Karpas-422 (cell line): Measurements from ENCODE around the gene SLC7A11. TPM values are rescaled to one million over a fixed set of nuclear protein-coding genes. Genes with fewer than 3 reads are reported as not detected.
A peak's percentile ranks its signal among the peaks of the same experiment; 100 is the strongest.
"Not testable (repeated sequence)": the region's sequence is repeated elsewhere in the genome, so short reads cannot be mapped to it uniquely, and the experiment has no call there.

ENCODE experiments used
- DNase-seq: peaks from one replicate; pipeline ENCODE4 v3.0.0-alpha.2; 2015
- H2AFZ ChIP-seq: fragments of 200-600 bp; sonication (generic); 2 replicates; pipeline ENCODE4 v1.6.1; 2014; ENCODE audit warnings: antibody characterized with exemption, low read length, mixed read lengths
- H3K27ac ChIP-seq: fragments of 200-600 bp; sonication (generic); 2 replicates; pipeline ENCODE4 v1.5.1; 2014; ENCODE audit warnings: mild to moderate bottlenecking, low read length, moderate library complexity
- H3K27me3 ChIP-seq: fragments of 200-600 bp; sonication (generic); 2 replicates; pipeline ENCODE4 v1.6.1; 2014; ENCODE audit warnings: low read length, mixed read lengths
- H3K36me3 ChIP-seq: fragments of 200-600 bp; sonication (generic); 2 replicates; pipeline ENCODE4 v1.6.1; 2014; ENCODE audit warnings: low read length, mixed read lengths; ENCODE audit not compliant: insufficient read depth
- H3K4me1 ChIP-seq: fragments of 200-600 bp; sonication (generic); 2 replicates; pipeline ENCODE4 v1.6.1; 2014; ENCODE audit warnings: mild to moderate bottlenecking, low read length, mixed read lengths
- H3K4me2 ChIP-seq: fragments of 200-600 bp; sonication (generic); 2 replicates; pipeline ENCODE4 v1.6.1; 2014; ENCODE audit warnings: low read length, low read depth, mild to moderate bottlenecking; ENCODE audit not compliant: poor library complexity, severe bottlenecking
- H3K4me3 ChIP-seq: fragments of 200-600 bp; sonication (generic); 2 replicates; pipeline ENCODE4 v1.5.1; 2014; ENCODE audit warnings: mild to moderate bottlenecking, antibody characterized with exemption, low read length, mixed read lengths
- H3K79me2 ChIP-seq: fragments of 200-600 bp; sonication (generic); 2 replicates; pipeline ENCODE4 v1.6.1; 2014; ENCODE audit warnings: mild to moderate bottlenecking, low read length, mixed read lengths
- H3K9ac ChIP-seq: fragments of 200-600 bp; sonication (generic); 2 replicates; pipeline ENCODE4 v1.6.0; 2014; ENCODE audit warnings: low read length
- H3K9me2 ChIP-seq: fragments of 200-600 bp; sonication (generic), shearing (Covaris generic); replicated peaks from 2 replicates; pipeline ENCODE4 v1.6.0; 2014; ENCODE audit warnings: mild to moderate bottlenecking, low read length, moderate library complexity; ENCODE audit not compliant: insufficient read depth
- H3K9me3 ChIP-seq: fragments of 300-700, 200-600 bp; sonication (generic); 2 replicates; pipeline ENCODE4 v1.6.1; 2014; ENCODE audit warnings: low read length, mixed read lengths
- H4K20me1 ChIP-seq: fragments of 200-600 bp; sonication (generic); 2 replicates; pipeline ENCODE4 v1.6.1; 2014; ENCODE audit warnings: mild to moderate bottlenecking, antibody characterized with exemption, low read length, low read depth; ENCODE audit not compliant: insufficient read depth
- total RNA-seq: library from RNA; depleted of rRNA; stranded (reverse); fragments of >200 nt; shearing (Covaris generic); gene quantifications from 2 replicates; pipeline ENCODE4 v1.2.3, GENCODE V29; 2014; ENCODE audit warnings: low replicate concordance

SLC7A11 gene
- total RNA-seq, 1 experiment from 2014 or later, result 24.0 TPM

DNA sequence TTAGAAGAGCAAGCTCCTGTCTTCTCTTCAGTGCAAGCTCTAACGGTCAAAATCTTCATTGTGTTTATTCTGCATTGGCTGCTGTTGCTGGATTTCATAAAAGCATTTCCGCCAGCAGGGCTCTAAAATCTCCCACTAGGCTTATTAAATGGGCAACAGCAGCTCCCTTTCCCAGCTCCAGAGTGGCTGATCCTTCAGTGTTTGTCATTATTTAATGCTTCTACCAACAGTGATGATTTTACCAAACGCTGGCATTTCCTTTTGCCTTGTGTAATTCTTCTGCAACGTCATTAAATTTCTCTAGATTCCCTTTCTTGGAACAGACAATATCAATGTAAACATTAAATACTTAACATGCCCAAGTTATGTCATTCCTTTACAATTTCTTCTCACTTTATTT, 20.1 kb downstream of the SLC7A11 start:
- Histone ChIP-seq H3K9ac (no peak overlapping the region), H3K27me3 (no peaks in the 10 kb centered on the region), H3K4me1 (peaks cover 63% of the 10 kb centered on the region), H3K79me2 (peaks cover 12% of the 10 kb centered on the region; the same call in 1 of the 2 replicates), H3K27ac (peak overlapping the region; percentile 84; the same call in 1 of the 2 replicates), H4K20me1 (no peaks in the 10 kb centered on the region), H2AFZ (no peak overlapping the region), H3K36me3 (peaks cover 16% of the 10 kb centered on the region), H3K4me3 (no peak overlapping the region), H3K4me2 (peak overlapping the region; percentile 70), H3K9me2 (no peaks in the 10 kb centered on the region), H3K9me3 (no peaks in the 10 kb centered on the region)
- no peak for DNase-seq

GRCh38 chr4:138218976-138219375, 23.2 kb downstream of the SLC7A11 start:
- peaks cover 23% of the 10 kb centered on the region for H3K36me3 ChIP-seq
- peaks cover 41% of the 10 kb centered on the region for H3K4me1 ChIP-seq
- no peaks in the 10 kb centered on the region for H3K9me3 ChIP-seq
- DNase-seq, result no peak
- no peak overlapping the region for H3K4me2 ChIP-seq
- no peaks in the 10 kb centered on the region for H3K27me3 ChIP-seq
- H3K9me2 ChIP-seq, result no peaks in the 10 kb centered on the region
- H2AFZ ChIP-seq, result no peak overlapping the region
- H3K27ac ChIP-seq, result no peak overlapping the region
- H3K4me3 ChIP-seq, result no peak overlapping the region
- H3K9ac ChIP-seq, result no peak overlapping the region
- no peaks in the 10 kb centered on the region for H4K20me1 ChIP-seq
- H3K79me2 ChIP-seq, result peaks cover 21% of the 10 kb centered on the region; the same call in 1 of the 2 replicates

- H3K36me3 ChIP-seq, result peaks cover 32% of the 10 kb centered on the region
- H3K9me2 ChIP-seq, result no peaks in the 10 kb centered on the region
- peaks cover 27% of the 10 kb centered on the region for H3K4me1 ChIP-seq
- H3K79me2 ChIP-seq, result peaks cover 18% of the 10 kb centered on the region; the same call in 1 of the 2 replicates
- no peak overlapping the region for H3K4me3 ChIP-seq
- H3K9me3 ChIP-seq, result no peaks in the 10 kb centered on the region
- no peak overlapping the region for H3K27ac ChIP-seq
- no peak overlapping the region for H3K4me2 ChIP-seq
- H3K27me3 ChIP-seq, result no peaks in the 10 kb centered on the region
- no peak overlapping the region for H2AFZ ChIP-seq
- H4K20me1 ChIP-seq, result no peaks in the 10 kb centered on the region
- no peak overlapping the region for H3K9ac ChIP-seq
- DNase-seq, result no peak
Measured at GRCh38 chr4:138217567-138217966, 24.6 kb downstream of the SLC7A11 start.

DNA sequence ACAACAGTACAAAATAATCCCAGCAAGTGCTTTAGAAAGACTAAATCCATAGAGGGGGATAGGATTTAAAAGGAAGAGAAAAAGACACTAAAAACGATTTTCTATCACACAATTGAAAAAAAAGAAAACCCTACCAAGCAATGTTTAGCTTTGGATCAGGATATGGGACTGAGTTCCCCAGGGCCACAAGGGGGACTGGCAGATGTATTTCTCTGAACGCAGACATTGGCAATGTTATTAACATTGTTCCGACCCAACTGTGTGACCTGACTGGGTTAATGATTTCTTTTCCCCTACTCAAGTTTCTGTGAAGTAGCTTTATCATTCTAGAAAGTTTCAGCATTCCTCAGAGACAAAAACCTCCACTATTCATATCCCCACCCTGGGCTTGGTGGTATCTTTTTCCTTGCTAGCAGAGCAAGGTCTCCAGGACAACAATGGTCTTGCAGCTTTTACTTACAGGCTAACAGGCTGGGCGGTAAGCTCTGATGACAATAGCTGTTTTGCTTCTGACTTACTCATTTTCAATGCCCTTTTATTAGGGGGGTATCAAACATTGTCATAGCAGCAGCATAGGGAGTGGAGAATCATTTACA, 25.8 kb downstream of the SLC7A11 start:
- Histone ChIP-seq H3K9me2 (no peaks in the 10 kb centered on the region), H3K9me3 (no peaks in the 10 kb centered on the region), H3K27ac (no peak overlapping the region), H3K9ac (no peak overlapping the region), H3K79me2 (peaks cover 9% of the 10 kb centered on the region; the same call in 1 of the 2 replicates), H3K36me3 (peaks cover 42% of the 10 kb centered on the region), H3K4me1 (peaks cover 15% of the 10 kb centered on the region), H3K4me3 (no peak overlapping the region), H2AFZ (no peak overlapping the region), H4K20me1 (no peaks in the 10 kb centered on the region), H3K4me2 (no peak overlapping the region), H3K27me3 (no peaks in the 10 kb centered on the region)
- DNase-seq, result no peak

GRCh38 chr4:138210576-138210975, 31.6 kb downstream of the SLC7A11 start:
- H4K20me1 ChIP-seq, H2AFZ ChIP-seq, H3K27ac ChIP-seq, DNase-seq, H3K4me2 ChIP-seq, H3K27me3 ChIP-seq, H3K9me3 ChIP-seq, H3K9me2 ChIP-seq, H3K9ac ChIP-seq, H3K4me3 ChIP-seq: not testable (repeated sequence)
- Histone ChIP-seq H3K4me1 (peaks cover 22% of the 10 kb centered on the region), H3K36me3 (peaks cover 37% of the 10 kb centered on the region), H3K79me2 (peaks cover 28% of the 10 kb centered on the region; the same call in 1 of the 2 replicates)

- Histone ChIP-seq H3K4me1 (peaks cover 20% of the 10 kb centered on the region), H3K4me2 (no peak overlapping the region), H2AFZ (no peak overlapping the region), H3K9me2 (no peaks in the 10 kb centered on the region), H3K79me2 (peaks cover 22% of the 10 kb centered on the region; the same call in 1 of the 2 replicates), H3K9me3 (no peaks in the 10 kb centered on the region), H3K27ac (no peak overlapping the region), H4K20me1 (no peaks in the 10 kb centered on the region), H3K4me3 (no peak overlapping the region), H3K27me3 (no peaks in the 10 kb centered on the region), H3K36me3 (peaks cover 34% of the 10 kb centered on the region), H3K9ac (no peak overlapping the region)
- DNase-seq, result no peak
Measured at GRCh38 chr4:138209094-138209493, 33.1 kb downstream of the SLC7A11 start.

- Histone ChIP-seq H3K9me2 (no peaks in the 10 kb centered on the region), H3K79me2 (peaks cover 25% of the 10 kb centered on the region; the same call in 1 of the 2 replicates), H3K27me3 (no peaks in the 10 kb centered on the region), H3K4me1 (peaks cover 22% of the 10 kb centered on the region), H4K20me1 (no peaks in the 10 kb centered on the region), H3K9me3 (no peaks in the 10 kb centered on the region), H3K4me3 (no peak overlapping the region), H2AFZ (no peak overlapping the region), H3K27ac (peak overlapping the region; percentile 24), H3K9ac (no peak overlapping the region), H3K4me2 (no peak overlapping the region), H3K36me3 (peaks cover 8% of the 10 kb centered on the region)
- DNase-seq, result no peak
Measured at GRCh38 chr4:138205531-138206233, 36.5 kb downstream of the SLC7A11 start.

- Histone ChIP-seq H3K9ac (no peak overlapping the region), H2AFZ (no peak overlapping the region), H3K4me1 (peaks cover 28% of the 10 kb centered on the region), H3K27me3 (no peaks in the 10 kb centered on the region), H3K9me3 (no peaks in the 10 kb centered on the region), H4K20me1 (no peaks in the 10 kb centered on the region), H3K27ac (no peak overlapping the region), H3K79me2 (peaks cover 15% of the 10 kb centered on the region; the same call in 1 of the 2 replicates), H3K4me2 (no peak overlapping the region), H3K4me3 (no peak overlapping the region), H3K9me2 (no peaks in the 10 kb centered on the region), H3K36me3 (0 out of 2 replicates have a peak, but pooled peaks cover 5% of the 10 kb centered on the region)
- no peak for DNase-seq
Measured at GRCh38 chr4:138204507-138204906, 37.6 kb downstream of the SLC7A11 start.
